Activated CD8-positive, alpha-beta memory T cell treated with anti-CD3 and anti-CD28 coated beads for 24 hours (primary cell): Measurements from ENCODE around the gene IFITM10.

ENCODE experiments used
- DNase-seq: peaks from one replicate; pipeline ENCODE4 v3.0.0-alpha.2; 2020

IFITM10 gene

DNA sequence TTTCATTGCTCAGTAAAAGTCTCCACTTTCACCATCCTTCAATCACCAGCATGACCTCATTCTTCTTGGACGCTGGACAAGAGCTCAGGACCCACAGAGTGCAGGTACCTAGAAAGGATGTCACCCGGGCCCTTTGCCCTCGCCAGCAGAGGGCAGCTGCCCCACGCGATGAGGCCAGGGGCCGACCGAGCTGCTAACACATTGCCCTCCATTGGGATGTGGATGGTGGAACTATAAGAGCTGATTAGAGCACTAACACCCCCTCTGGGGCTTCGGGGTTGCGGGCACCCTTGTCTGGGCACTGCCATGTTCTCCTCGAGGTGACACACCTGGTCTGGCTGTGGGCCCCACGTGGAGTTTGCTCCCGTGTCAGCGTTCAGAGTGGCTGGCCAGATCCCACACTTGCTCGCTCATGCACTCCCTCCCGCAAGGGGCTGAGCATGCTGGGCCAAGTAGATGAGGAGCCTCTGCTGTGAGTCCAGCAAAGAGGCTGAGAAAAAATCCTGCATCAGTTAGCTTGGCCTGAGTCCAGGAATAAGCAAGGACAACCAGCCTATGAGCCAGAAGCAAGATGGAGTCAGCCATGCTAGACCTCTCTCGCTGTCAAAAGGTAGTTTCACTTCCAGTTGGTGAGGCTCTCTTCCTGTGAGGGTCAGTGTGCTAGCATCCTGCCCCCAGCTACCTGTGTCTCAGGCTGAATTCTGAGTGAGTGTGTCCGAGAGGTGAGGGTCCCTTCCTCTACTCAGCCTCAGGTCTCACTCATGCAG, 43.6 kb downstream of the IFITM10 start:
- DNase-seq = peak; percentile 58

DNA sequence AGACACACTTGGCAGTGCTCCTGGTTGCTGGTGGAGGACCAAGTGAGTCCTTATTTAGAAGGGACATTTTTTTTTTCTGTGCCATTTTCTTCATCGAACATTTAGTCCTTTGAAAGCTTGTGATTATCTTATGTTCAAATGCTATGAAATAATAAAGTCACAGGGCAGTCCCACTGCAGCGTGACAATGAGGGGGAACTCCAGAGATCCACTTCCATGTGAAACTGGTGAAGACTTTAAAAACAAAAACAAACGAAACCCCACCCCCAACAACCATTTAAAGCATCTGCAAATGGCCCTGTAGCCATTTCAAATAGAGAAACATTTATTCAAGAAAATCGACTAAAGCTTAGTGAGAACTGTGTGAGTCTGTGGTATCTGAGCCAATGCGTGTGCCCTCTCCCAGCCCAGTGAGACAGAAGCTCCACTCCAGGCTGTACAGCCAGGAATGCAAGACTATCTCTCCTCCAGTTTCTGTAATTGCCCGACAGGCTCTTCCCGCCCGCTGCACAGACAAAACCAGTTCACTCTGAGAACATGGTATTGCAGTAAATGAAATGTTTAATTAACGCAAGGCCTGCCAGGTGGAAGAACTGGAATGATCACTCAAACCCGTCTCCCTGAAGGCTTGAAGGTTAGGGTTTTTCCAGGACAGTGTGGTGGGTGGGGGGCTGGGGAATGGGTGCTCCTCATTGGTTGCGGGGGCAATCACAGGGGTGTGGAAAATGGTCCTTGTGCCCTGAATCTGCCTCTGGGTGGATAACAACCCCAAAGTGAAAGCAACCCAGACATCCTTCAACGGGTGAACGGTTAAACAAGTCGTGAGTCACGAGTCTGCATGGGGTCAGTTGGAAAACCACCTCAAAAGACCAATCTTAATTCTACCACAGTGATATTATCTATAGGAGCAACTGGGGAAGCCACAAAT, 45.0 kb downstream of the IFITM10 start:
- no peak for DNase-seq

DNA sequence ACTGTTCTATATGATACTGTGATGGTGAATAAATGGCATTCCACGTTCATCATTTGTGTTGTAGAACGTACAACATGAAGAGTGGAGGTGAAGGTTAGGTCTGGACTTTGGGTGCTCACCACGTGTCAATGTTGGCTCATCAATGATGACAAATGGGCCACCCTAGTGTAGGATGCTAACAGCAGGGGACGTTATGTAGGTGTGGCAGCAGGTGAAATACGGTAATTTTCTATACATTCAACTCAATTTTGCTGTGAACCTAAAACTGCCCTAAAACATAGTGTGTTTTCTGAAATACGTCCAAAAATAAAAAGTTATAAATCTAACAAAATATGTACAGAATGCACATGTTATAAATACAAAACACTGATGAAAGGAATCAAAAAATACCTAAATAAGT, 47.2 kb downstream of the IFITM10 start:
- DNase-seq = no peak

DNA sequence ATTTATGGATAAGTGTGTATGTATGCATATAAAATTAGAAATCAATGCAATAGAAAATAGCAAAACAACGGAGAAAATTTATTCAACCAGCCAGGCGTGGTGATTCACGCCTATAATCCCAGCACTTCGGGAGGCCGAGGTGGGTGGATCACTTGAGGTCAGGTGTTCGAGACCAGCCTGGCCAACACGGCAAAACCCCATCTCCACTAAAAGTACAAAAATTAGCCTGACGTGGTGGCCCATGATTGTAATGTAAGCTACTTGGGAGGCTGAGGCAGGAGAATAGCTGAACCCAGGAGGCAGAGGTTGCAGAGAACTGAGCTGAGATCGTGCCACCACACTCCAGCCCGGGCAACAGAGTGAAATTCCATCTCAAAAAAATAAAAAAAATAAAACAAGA, 47.9 kb downstream of the IFITM10 start:
- DNase-seq = no peak

DNA sequence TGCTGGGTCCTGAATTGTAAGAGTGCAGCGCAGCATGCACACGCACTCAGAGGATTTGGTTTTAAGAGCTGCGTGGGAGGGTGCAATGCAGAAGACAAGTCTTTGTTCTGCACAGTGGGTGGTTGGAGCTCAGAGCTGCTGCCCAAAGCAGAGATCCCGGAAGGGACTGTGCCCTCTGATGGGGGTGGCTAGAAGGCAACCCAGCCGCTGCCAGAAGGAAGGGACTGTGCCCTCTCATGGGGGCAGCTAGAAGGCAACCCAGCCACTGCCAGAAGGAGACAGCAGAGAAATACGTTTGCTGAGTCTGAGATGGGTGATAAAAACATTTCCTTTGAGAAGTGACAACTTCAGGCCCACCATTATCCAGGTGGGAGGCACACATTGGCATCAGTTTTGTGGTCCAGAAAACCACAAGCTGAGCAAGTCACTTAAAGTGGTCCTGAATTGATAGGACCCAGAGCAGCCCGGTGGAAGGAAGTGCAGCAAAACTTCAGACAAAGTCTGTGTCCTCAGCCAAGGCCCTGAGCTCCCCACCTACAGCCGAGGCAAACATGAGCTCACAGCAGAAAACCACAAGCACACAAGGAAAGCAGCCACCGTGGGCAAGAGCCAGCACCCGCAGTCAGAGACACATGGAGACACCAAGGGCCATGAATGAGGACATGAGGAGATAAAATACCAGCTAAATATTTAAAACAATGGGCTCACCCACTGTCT, 49.1 kb downstream of the IFITM10 start:
- peak; percentile 66 for DNase-seq

DNA sequence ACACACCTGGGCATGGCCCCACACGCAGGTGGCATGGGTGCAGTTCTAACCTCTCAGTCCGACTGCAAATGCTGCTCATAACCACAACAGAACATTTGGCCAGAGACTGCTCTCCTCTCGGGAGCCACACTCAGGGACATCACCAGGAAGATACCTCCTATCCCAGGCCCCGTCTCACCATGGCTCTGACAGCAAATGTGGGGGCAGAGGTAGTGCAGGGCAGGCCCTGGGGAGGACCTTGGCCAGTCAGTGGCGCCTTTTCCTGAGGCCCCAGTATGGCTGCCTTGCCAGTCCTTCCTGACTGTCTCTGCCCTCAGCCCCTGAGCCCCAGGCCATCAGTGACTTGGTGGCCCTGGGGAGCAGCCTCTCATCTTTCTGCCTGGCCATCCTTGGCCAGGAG, 50.6 kb downstream of the IFITM10 start:
- DNase-seq = no peak

DNA sequence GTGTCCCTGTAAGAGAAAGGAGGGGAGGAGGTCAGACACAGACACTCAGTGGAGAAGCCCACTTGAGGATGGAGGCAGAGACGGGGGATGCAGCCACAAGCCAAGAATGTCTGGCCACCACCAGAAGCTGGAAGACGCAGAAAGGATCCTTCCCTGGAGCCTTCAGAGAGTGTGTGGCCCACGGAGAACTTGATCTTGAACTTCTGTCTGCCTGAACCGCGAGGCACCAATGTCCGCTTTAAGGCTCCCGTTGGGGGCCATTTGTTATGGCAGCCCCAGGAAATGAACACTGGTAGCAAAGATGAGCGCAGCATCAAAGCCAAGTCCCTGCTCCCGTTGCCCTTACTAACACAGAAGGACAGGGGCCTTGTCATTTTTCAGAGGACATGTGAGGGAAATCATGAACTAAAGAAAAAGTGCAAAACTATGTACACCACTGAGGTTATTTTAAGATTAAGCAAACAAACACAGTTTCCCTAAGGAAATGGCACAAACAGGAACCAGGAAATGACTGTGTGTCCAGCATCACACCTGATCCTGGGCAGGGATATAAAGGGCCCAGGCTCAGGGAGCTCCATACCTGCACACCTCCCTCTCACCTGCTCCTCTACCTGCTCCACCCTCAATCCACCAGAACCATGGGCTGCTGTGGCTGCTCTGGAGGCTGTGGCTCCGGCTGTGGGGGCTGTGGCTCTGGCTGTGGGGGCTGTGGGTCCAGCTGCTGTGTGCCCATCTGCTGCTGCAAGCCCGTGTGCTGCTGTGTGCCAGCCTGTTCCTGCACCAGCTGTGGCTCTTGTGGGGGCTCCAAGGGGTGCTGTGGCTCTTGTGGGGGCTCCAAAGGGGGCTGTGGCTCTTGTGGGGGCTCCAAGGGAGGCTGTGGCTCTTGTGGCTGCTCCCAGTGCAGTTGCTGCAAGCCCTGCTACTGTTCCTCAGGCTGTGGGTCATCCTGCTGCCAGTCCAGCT, 53.5 kb downstream of the IFITM10 start, which contains the start of gene KRTAP5-6:
TSS of gene KRTAP5-6 (plus strand) at position 588 of the 963 bp plus-strand sequence. CDS start at position 639, 51 bp downstream.
- no peak for DNase-seq

DNA sequence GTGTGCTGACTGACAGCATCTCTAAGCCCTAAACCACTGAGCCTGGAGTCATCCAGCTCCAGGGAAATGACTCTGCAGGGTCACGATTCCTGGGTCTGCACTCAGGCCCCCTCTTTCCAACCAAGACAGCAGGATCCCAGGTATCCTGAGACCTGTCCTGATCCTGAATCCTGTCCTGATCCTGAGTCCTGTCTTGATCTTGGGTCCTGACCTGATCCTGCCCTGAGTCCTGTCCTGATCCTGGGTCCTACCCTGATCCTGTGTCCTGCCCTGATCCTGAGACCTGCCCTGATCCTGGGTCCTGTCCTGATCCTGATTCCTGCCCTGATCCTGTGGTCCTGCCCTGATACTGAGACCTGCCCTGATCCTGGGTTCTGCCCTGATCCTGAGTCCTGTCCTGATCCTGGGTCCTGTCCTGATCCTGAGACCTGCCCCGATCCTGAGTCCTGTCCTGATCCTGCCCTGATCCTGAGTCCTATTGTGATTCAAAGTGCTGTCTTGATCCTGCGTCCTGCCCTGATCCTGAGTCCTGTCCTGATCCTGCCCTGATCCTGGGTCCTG, 54.8 kb downstream of the IFITM10 start:
- DNase-seq = no peak

DNA sequence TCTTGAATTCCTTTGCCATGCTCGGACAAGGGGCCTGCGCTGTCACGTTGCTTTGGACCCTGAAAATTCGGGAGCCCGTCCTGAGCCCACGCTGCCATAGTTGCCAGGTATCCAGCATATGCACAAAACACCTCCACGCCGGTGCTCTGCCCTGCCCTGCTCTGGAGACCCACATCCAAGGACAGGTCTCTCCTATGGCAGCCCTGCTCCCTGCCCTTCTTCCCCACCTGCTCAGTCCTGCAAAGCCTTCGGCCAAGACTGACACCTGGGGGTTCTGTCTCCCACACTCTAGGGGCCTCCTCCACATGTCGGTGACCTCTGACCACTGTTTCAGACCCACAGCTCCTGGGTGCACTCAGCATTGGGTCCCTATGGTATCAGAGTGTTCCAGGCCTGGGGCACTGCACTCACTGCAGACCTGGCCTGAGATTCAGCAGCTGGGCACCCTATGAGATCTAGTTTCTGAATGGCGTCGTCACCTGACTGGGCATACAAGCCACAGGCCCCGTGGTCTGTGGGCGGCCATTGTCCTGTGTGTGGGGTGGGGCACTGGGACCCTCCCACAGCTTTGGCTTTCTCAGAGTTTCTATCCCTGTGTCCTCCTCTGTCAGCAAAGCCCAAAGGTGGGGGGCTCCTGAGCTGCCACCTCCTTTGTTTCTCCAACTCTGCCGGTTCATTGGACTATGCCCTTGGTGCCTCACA, 55.4 kb downstream of the IFITM10 start:
- DNase-seq = no peak

DNA sequence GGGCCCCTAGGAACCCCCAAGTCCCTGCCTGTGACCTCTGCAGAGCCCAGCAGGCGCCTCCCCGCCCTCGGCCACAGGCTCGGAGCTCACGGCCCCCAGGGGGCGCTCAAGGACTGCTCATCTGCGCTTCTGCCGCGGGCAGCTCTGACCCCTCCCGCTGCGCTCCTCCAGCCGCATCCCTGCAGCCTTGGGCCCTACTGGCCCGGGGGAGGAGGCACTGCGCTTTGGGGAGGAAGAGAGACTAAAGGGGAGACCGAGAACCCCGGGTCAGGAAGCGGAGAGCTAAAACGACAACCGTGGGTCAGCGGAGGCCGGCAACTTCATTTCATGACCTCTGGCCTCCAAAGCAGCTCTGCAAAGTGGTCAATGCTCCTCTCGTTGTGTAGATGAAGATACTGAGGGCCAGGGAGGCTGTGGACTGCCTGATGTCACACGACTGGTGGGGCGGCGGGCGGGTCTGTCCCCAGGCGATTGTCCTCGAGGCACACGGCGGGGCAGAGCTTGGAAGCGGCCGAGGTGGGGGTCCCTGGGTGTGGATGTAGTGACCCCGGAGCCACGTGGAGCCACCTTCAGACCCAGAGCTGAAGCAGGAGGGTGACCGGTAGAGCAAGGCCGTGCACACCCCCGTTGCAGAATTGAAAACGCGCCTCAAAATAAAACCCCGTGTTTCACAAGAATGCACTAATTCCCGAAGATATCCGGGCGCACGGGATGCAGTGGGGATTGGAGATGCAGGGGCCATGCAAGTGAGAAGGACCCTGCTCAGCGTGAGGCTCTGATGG, 56.1 kb downstream of the IFITM10 start:
- DNase-seq = peak; percentile 95

DNA sequence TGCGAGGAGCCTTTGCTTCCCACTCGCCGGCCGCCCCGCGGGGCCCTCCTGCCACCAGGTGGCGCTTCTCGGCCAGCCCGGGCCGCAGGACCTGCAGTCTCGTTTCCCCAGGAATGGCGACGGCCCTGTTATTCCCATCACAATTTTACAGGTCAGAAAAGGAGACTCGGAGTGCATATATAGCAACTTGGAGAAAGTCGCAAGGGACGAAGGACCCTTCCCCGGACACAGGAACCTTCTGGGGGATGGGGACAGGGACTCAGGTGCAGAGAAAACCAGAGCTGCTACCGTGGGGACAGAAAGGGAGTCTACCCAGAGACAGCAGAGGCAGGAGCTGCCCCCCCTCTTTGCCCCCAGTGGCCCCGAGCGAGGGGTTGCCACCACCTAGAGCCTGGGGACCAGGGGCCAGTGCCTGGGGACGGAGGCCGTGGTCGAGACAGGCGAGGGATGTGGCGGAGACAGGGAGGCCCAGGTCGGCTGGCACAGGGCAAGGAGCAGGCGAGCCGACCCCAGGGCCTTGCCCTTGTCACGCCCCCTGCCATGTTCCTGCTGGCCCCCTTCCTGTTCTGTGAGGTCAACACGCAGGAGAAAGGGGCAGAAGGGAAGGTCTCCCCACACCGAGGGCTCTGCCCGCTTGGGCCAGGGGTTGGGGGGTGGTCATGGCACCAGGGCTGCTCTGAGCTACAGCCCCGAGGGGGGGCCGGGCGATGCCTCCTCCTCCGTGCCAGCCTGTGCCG, 56.9 kb downstream of the IFITM10 start:
- DNase-seq = peak; percentile 91

DNA sequence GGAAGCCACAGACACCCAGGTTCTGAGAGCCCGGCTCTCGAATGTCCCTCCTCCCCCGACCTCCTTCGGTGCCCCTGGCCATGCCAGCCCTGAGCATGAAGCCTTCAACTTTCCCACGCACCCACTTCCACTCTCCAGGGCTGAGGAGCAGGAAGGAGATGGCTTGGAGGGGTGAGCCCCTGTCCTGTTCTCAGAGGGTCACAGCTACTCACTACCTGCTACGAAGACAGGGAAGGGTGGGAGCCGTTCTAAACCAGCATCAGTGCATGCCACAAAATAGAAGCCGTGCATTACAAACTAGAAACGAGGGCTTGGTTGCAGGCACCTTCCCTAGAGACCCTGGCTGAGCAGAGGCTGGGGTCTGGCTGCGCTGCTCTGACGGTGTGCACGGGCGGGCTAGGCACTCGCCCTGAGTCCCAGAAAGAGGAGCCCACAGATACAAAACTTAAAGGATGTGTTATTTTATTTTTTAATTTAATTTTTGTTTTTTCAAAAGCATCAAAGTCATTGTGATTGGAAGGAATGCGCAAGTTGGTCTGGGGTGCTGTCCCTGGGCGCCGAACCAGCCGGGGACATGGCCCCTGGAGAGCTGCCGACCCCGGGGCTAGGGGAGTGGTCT, 57.6 kb downstream of the IFITM10 start:
- DNase-seq = no peak

DNA sequence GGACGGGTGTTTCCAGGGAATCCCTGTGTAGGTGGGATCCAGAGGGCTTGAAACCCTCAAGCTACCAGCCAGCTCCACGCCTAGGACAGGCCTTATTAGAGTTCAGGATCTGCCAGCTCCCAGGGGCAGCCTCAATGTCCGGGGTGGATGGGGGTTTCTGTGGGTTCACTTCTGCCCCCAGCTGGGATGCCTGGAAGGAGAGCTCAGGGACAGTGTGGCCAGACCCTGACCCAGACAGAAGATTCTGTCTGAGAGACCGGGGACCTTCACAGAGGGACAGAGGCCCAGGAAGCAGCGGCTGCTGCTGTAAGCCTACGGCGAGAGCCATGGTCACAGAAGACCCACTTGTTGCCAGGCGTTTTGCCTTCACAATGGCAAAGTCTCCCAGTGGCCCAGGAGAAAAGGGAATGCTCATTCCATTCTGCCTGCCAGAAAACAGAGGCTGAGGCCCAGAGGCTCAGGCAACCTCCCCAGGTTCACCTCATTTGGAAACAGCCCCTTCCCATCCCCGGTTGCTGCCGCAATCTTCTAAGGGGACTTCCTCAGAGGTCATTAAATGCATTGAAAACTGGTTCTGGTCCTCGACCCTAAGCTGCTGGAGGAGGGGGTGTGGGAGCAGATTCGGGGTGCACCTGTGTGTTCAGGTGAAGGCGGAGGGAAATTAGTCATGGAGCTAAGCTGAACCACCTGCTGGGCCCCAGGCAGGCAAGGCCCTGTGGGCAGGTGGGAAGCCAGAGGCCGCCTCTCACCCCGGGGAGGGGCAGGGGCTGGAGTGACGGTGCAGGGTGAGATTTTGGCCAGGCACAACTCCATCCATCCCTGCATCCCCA, 58.3 kb downstream of the IFITM10 start:
- no peak for DNase-seq

DNA sequence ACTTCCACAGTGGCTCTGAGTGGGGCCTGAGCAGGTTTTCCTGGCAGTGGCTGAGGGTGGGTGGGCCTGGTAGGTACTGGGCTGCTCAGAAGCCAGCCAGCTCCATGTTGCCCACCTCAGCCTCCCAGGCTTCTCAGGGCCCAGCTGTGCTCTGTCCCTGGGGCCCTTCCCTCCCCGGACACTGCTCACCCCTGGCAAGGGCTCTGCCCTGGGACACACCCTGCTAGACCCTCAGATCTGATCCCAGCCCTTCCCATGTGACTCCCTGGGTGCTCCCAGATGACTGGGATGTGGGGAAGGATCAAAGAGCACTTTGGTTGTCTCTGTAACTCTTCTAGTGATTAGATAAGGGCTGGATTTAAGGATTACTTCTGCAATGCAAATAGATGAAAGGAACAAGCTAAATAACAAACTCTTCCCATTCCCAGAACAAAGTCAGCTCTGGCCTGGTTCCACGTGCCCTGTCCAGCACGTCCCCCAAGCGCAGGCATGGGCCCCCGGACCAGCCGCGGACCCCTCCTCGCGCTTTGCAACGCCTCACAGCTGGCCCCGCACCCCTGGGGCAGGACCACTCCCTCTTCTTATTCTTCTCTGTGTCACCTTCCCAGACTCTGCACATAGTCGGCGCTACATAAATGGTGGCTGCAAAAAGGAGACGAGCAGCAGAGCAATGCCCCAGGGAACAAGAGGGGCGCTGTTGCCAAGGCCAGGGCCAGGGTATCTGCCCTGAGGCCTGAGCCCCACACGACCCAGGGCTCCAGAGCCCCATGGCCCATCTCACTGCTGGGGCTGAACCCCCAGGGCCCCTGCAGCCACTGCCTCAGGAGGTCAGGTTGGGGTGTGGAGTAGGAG, 59.1 kb downstream of the IFITM10 start:
- DNase-seq = no peak

DNA sequence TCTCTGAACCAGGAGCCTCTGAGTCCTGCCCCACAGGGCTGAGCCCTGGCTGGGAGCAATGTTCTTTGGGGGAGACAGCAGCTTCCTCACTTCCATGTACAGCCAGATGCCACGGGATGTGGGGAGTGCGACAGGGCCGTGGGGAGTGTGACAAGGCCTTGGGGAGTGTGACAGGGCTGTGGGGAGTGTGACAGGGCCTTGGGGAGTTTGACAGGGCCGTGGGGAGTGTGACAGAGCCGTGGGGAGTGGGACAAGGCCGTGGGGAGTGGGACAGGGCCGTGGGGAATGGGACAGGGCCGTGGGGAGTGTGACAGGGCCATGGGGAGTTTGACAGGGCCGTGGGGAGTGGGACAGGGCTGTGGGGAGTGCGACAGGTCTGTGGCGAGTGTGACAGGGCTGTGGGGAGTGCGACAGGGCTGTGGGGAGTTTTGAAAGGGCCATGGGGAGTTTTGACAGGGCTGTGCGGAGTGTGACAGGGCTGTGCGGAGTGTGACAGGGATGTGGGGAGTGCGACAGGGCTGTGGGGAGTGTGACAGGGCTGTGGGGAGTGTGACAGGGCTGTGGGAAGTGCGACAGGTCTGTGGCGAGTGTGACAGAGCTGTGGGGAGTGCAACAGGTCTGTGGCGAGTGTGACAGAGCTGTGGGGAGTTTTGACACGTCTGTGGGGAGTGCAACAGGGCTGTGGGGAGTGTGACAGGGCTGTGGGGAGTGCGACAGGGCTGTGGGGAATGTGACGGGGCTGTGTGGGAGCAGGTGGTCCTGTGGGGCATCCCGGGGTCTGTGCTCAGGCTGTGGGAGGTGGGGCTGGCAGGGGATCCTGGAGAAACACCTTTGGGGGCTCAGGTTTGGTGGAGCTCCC, 60.0 kb downstream of the IFITM10 start:
- DNase-seq = no peak
